GM19438 (cell line): ENCODE data around the gene GPC6.

Experiments used
- ATAC-seq: cut with Tn5 transposase; IDR thresholded peaks from one replicate; pipeline ENCODE4 v1.9.1; 2021; ENCODE audit warnings: low read depth; ENCODE audit not compliant: unreplicated experiment

Gene GPC6

GRCh38 chr13:94389604-94390351 is 1163.2 kb downstream of the GPC6 start:
- ATAC-seq = no peak

- no peak for ATAC-seq
Measured at GRCh38 chr13:94390881-94391280, 1164.3 kb downstream of the GPC6 start.

GRCh38 chr13:94394723-94395122 is 1168.1 kb downstream of the GPC6 start:
- no peak for ATAC-seq

- ATAC-seq = no peak
Measured at GRCh38 chr13:94395860-94396259, 1169.3 kb downstream of the GPC6 start.

GRCh38 chr13:94399812-94400211 is 1173.2 kb downstream of the GPC6 start:
- ATAC-seq = no peak

- no peak for ATAC-seq
Measured at GRCh38 chr13:94400874-94401273, 1174.3 kb downstream of the GPC6 start.

GRCh38 chr13:94408314-94409036 is 1181.9 kb downstream of the GPC6 start:
- ATAC-seq = no peak

- no peak for ATAC-seq
Measured at GRCh38 chr13:94411747-94412146, 1185.1 kb downstream of the GPC6 start.

GRCh38 chr13:94412870-94413597 is 1186.4 kb downstream of the GPC6 start:
- no peak for ATAC-seq

GRCh38 chr13:94413598-94413944 is 1187.0 kb downstream of the GPC6 start:
- no peak for ATAC-seq

- no peak for ATAC-seq
Measured at GRCh38 chr13:94414141-94414540, 1187.5 kb downstream of the GPC6 start.

GRCh38 chr13:94414708-94415107 is 1188.1 kb downstream of the GPC6 start:
- no peak for ATAC-seq

- no peak for ATAC-seq
Measured at GRCh38 chr13:94415500-94416237, 1189.1 kb downstream of the GPC6 start.

GRCh38 chr13:94416454-94417080 is 1190.0 kb downstream of the GPC6 start:
- no peak for ATAC-seq

GRCh38 chr13:94417294-94417693 is 1190.7 kb downstream of the GPC6 start:
- no peak for ATAC-seq

- no peak for ATAC-seq
Measured at GRCh38 chr13:94419304-94419924, 1192.8 kb downstream of the GPC6 start.

- ATAC-seq = no peak
Measured at GRCh38 chr13:94419925-94420305, 1193.3 kb downstream of the GPC6 start.

GRCh38 chr13:94427313-94427953 is 1200.8 kb downstream of the GPC6 start:
- ATAC-seq = no peak

GRCh38 chr13:94431574-94431973 is 1205.0 kb downstream of the GPC6 start:
- ATAC-seq = no peak
